NCI-H2196 treated with DMSO at 0.1 percent for 48 hours (cell line): ENCODE data around the gene DVL1.
A peak's percentile ranks its signal among the peaks of the same experiment; 100 is the strongest.
"Not testable (repeated sequence)": the region's sequence is repeated elsewhere in the genome, so short reads cannot be mapped to it uniquely, and the experiment has no call there.

ENCODE experiments used
- DNase-seq: peaks from one replicate; lab custom pipeline; 2025; ENCODE audit not compliant: unreplicated experiment; lab: John Stamatoyannopoulos, UW

DVL1 gene

DNA sequence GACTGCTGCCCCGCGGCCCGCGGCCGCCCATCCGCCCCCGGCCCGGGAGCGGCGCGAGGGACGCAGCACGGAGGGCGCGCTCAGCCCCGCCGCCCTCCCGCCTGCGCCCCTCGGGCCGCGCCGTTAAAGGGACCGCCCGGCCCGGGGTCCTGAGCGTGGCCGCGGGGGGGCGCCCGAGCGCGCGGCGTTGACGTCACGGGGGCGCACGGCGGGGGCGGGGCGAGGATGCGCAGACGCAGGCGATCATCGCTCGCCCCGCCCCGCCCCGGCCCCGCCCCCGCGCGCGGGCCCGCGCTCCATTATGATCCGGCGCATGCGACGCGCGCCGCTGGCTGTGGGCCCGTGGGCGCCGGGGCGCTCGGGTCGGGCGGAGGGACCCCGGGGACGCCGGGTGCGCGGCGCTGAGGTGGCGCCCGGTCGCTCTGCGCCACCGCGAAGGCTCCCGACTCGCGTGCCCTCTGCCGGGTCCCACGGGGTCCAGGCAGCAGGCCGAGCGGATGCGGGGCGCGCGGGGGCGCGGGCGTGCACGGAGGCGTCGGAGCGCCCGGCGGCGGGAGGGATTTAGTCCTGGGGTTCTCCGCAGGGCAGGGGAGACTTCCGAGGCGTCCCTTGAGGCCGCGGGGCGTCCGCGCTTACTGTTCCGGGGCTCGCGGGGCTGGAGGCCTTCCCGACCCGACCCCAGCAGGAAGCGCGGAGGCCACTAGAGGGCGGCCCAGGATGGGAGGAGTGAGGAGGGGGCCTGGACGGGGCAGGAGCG lies at the start of gene DVL1:
DVL1 (minus strand) TSS at position 163 of the 757 bp plus-strand sequence. CDS start 353 bp downstream, outside the sequence.
- peak; percentile 28 for DNase-seq

DNA sequence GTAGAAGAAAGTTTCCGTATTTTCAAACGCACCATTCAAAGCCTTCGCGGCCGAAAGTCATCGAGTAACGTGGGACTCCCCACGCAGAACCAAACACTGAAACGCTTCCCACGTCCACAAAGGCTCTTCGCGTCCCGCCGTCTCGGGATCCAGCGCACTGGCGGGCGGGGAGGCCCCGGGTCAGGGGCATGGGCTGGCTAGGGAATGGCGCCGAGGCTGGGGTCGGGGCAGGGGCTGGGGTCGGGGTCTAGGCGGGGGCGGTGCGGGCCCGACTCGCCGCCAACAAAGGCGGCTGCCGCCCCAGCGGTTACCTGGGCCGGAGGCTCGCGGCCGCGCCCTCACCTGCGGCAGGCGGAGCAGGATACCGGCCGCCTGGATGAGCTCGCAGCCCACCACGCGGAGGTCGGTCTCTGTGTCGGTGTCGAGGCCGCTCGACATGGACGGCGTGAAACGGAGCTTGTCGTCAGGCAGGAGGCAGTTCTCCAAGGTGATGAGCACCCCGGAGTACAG lies 49.5 kb upstream of the DVL1 start:
- no peak for DNase-seq

DNA sequence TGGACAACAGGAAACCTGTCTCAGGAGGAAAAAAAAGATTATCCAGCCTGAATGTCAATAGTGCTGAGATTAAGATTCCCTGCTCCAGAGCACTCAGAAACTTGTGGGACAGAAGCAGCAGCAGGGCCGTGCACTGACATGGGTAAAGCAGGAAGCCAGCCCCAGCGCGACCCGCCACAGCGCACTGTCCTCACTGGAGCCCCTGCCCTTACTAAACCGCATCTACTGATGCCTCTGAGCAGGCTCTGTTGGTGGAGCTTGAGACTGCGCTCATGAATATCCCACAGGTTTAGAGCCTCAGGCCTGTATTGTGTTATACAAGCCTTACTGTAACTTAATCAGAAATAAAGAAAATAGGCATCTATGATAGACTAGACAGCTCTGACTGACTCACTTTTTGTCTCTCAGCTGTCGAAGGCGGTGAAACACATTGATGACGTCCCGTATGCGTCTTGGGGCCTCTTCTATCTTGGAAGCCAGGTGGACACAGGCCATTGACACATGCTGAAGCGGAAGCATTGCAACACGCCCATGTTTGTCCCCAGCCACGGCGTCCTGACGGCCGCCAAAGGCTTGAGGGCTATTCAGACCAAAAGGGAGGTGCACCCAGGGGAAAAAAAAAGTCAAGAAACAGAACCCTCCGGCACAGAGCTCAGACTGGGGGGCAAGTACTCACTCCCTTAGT lies 48.8 kb upstream of the DVL1 start:
- DNase-seq, result no peak

DNA sequence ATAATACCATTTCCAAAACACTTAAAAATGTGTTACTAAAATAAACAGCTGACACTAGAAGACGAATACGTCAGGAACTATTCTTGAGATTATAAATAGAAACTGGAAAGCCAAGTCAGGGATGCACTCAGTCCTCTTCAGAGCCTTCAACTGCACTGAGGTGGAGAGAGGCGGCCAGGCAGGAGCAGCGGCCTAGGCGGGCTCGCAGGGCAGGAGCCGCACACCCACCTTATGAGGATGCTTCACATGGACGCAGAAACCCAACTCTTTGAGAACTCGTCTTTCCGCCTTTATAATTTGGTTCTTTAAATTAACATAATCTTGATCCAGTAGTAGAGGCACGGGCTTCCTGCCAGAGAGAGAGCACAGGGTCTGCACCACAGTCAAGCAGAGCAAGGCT lies 45.9 kb upstream of the DVL1 start:
- no peak for DNase-seq

DNA sequence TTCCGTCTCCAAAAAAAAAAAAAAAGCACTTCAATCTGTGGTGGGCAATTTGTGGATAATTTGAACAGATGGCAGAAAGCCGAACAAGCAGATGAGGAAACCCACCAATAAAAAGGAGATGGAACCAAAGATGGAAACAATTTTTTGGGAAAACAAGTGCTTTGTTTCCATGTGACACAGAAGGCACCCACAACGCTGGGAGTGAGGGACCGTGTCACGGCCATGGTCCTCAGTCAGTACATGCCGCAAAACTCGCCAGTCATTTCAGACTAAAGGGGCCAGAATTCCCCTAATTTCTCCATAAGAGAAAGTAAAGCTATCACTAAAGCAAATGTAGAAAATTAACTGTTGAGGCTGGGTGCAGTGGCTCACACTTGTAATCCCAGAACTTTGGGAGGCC lies 44.9 kb upstream of the DVL1 start:
- no peak for DNase-seq

DNA sequence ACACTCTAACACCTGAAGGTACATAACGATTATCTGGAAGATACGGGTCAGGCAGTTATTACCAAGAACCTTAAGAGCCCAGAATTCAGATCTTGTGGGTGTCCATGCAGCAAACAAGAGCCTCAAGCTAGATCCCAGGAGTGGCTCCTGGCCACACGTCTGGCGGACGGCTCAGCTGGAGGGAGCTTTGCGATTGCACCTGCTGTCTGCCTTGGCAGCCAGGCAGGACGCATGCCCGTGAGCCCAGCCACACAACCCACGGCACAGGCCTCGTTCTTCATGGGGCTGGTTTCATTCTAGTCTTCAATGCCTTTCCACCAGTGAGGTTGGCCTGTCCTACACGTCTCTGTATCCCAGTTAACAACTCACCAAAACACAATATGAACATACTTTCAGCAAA lies 44.2 kb upstream of the DVL1 start:
- no peak for DNase-seq

DNA sequence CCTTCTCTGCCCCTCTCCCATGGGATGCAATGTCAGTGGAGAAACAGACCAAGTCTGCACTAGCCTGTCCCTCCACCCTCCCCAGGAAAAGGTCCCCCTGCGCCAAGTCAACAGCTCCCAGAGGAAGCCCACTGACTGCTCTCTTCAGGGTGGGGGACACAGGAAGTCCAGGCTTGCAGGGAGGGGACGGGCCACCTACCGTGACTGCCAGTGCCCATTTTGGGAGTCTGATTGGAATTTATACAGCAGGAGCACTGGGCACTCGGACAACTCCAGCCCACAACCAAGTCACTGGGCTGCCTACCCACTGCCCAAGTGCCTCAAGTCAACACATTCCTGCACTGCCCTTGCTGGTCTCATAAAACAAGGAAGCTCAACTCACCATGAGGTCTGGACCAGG lies 43.8 kb upstream of the DVL1 start:
- DNase-seq, result no peak

DNA sequence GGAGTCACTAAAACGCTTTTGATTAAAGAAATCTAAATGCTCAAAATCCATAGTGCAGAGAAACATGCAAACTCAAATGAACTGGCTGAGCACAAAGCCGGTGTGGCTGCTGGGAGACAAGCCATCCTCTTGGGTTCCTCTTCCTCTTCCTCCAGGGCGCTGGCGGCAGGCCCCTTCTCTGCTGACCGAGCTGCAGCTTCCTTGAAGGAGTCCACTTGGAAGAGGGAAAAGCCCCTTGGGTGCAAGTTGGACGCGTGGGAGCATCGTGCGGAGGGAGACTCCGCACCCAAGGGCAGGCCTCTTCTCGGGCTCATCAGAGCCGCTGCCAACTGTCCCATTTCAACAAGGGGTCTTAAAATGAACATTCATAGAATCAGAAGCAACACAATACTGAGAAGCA lies 42.0 kb upstream of the DVL1 start:
- no peak for DNase-seq

DNA sequence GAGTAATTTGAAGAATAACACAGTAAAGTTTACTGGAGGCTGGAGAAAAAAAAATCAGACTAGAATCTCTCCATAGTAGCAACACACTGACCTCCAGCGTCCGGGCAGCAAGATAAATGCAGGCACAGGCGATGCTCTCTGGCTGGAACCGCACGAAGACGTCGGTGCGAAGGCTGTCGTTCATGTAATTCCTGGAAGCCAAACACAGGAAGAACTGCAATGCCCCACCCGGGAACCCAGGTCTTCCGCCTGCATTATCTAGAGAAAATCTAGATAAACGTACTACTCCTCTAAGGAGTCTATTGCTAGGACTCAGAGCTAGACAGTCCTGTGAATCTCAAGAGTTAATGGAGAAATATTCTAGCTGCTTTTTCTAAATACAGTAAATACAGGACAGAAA lies 41.5 kb upstream of the DVL1 start:
- no peak for DNase-seq

DNA sequence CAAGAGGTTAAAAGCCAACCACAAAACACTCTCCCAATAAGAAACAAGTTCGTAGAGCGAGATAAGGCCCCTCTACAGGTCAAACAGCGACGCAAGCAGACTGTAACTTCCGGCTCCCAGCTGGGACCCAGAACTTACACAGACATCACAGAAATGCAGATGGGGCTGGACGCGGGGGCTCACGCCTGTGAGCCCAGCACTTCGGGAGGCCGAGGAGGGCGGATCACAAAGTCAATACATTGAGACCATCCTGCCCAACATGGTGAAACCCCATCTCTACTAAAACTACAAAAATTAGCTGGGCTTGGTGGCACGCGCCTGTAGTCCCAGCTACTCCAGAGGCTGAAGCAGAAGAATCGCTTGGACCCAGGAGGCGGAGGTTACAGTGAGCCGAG lies 38.9 kb upstream of the DVL1 start:
- DNase-seq, result no peak

DNA sequence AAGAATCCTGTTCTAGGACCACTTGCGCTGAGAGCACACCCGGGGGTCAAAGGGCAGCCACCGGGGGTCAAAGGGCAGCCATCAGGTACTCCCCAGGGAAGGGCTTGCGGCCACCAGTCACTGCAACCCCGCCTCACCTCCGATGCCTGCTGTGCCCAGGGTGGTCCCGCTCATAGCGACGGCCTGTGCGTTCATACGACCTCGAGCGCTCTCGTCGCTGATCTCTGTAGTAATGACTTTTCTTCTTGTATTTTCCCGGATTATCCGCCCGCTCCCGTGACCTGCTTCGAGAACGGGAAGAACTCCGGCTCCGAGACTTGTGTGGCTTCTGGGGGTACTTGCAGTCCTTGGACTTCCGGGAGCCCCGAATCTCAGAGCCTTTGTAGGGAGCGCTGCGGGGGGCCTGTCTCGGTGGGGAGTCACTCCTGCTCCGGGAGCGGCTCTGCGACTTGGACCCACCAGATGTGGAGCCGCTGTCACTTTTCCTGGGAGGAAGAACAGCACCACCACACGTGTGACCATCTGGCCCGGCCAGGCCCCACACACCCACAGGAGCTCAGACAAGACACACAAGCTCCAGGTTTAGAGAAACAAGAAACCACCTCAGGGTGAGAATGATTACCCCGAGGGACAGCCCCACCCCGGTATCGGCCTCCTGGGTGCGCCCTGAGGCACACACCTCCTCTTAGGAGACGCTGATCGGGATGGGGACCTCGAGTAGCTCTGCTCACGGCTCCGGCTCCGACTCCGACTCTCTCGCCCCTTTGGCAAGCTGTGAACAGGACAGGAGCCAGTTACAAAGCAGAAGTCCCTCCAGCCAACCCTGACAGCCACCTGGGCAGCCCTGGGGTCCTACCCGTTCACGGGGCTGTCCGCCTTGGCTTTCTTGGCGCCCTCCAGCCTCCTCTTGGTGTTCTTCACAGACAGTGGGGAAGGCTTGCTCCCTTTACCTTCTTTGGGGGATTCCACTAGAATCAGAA lies 38.2 kb upstream of the DVL1 start:
- DNase-seq, result no peak

DNA sequence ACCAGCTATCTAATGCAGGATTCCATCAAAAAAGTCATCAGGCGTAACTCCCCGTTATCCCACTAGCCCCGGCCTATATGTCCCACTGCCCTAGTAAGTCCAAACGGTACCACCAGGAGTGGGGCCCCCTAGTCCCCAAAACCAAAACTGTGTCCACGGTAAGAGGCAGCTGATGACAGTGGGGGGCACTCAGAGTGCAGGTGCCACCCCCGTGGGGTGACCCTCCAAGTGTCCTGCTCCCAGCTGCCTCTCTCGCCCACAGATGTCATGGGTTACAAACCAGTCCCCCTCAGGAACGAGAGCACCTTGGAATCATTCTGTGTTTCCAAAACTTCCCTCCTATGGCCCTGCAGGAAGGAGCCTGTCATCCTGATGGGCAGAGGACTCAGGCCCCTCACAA lies 36.7 kb upstream of the DVL1 start:
- DNase-seq, result no peak

DNA sequence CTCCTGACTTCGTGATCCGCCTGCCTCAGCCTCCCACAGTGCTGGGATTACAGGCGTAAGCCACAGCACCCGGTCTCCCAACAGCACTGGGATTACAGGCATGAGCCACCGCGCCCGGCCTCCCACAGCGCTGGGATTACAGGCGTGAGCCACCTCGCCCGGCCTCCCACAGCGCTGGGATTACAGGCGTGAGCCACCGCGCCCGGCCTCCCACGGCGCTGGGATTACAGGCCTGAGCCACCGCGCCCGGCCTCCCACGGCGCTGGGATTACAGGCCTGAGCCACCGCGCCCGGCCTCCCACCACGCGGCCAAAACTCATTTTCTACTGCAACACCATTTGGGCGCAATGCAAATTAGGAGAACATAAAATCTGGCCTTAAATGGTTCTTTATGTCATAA lies 36.1 kb upstream of the DVL1 start:
- DNase-seq, result not testable (repeated sequence)

DNA sequence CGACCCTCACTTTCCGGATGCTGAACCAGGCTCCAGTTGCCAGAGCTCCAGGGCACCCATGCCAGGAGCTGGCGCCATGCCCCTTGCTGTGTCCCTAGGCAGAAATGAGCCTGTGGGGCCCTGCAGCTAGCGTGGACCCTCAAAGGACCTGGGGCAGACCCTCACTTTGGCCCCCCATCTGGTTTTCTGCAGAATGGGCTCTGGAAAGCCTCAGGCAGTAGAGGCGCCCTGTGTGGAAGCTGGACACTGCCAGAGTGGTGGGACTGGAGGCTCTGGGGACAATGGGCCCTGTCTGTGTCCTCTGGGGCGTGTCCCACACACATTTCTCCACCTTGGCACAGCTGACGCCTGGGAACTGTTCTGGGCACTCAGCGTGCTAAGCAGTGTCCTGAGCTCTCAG lies 32.1 kb upstream of the DVL1 start:
- no peak for DNase-seq

DNA sequence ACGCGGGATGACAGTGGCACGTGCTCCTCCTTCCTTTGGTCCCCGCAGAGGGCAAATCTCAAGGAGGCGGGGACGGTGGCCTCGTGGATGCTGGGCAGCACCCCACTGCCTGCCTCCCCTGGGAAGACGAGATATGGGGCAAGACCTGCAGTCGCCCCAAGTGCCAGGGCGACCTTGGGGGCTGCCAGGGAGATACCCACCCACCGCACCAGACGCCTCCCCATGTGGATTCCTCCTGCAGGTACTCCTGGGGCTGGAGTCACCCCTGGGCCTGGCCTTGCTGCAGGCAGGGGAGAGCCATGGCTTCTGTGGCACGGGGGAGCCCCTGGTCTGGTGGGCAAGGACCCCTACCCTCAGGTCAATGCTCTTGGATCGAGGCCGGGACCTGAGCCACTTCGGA lies 31.6 kb upstream of the DVL1 start:
- no peak for DNase-seq

DNA sequence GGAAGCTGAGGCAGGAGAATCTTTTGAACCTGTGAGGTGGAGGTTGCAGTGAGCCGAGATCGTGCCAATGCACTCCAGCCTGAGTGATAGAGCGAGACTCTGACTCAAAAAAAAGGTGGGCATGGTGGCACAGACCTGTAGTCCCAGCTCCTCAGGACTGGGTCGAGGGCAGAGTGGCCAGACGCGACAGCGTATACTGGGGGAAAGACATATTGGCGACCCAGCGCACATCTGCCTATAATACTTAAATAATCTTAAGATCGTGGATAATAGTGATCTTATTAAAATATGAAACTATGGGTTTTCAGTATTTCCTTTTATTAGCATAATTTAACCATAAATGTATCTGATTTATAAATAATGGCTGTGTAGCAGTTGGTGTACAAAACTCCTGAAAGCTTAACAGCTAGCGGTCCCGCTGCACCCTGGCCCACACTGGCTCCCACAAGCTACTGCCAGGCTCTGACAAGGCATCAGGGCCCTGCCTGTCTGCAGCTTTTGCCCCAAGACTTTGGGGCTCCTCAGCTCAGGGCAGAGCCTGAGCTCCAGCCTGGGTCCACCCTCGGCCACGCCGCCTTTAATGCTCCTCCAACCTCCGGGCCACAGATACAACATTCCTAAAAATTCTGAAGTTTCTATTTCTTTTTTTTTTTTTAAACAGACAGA lies 28.5 kb upstream of the DVL1 start:
- DNase-seq, result no peak

DNA sequence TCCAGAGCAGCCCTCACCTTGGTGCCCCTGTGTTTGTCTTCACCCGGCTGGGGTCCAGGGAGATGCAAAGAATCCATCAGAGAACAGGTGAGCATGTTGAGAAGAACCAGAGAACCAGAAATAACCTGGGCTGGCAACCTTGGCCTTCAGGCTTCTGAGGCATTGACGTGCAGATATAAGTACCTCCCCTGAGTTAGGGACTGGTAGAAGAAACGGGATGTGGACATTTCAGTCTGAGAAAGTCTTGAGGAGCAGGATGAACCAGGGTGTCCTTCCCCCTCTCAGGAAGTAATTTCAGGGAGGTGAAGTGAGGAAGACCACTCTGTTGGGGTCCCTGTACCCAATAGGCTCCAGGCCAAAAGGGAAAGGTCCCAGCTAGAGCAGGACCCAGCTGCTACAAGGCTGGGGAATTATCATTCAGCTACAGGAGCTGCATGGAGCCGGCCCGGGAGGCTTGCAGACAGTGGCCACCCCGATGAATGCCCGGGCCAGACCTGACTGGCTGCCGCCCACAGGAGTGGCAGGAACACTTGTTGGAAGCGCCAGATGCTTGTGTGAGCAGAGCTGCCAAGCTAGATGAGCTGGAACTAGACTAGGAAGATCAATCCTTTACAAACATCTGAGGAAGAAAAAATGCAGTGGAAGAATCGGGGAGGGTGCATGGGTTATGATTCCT lies 27.5 kb upstream of the DVL1 start:
- DNase-seq, result no peak

DNA sequence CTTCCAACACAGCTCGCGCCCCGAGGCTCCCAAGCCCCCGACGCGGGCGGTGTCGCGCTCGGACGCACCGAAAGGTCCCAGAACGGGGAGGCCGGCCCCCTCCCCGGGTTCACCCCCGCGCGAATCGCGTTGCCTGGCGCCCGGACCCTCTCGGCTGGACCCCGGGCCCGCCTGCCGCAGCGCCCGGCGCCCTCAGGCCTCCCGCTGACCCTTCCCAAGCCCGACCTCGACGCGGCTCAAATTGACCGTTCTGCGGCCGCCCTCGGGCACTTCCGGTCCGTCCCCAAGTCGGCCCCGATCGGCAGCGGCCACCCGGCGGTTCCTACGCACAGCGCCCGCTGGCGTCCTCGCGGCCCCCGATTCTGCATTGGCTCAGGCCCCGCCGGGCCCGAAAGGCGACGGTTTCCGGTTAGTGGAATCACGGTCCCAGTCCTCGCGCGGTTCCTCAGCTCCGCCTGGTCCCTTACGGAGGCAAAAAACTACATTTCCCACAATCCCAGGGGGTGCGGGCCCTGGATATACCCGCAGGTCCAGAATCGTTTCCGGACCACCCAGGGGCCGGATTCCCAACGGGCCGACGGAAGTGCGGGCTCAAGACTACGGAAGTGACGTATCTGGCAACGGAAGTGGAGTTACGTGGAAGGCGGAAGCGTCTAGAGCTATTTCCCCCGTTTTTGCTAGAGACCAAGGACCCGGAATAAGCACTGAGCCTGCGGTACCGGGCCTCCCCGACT lies 25.9 kb upstream of the DVL1 start, which contains the start of gene AURKAIP1:
AURKAIP1 (minus strand) TSS at position 279 of the 734 bp plus-strand sequence. CDS start 451 bp downstream, outside the sequence.
- DNase-seq, result peak; percentile 96

DNA sequence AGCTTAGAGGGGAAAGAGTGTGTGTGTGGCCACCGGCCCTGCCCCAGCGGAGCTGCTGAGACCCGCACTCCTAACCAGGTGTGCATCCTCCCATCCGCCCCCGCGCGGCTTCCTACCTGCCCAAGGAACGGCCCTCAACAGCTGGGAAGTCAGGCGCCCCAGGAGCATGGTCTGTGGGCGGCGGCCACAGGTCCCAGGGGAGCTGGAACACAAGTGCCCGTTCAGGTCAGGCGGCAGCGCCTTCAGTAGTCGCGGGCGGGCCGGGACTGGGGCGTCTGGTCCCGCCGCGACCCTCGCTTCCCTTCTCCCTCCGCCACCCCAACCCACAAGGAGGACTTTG lies 25.3 kb upstream of the DVL1 start:
- DNase-seq, result no peak
